GM23248 (cell line): ENCODE results near the gene DEF6. TPM values are rescaled to one million over a fixed set of nuclear protein-coding genes. Genes with fewer than 3 reads are reported as not detected.
A peak's percentile ranks its signal among the peaks of the same experiment; 100 is the strongest.

Source experiments
- DNase-seq: peaks from one replicate; pipeline ENCODE4 v3.0.0-alpha.2; 2015
- H2AFZ ChIP-seq: fragments of 200-600 bp; sonication (generic); 2 replicates; pipeline ENCODE4 v1.6.1; 2016; ENCODE audit warnings: antibody characterized with exemption
- H3F3A ChIP-seq: fragments of 200-600 bp; sonication (generic); 2 replicates; pipeline ENCODE4 v1.6.1; 2016; ENCODE audit warnings: mild to moderate bottlenecking, antibody characterized with exemption, mixed run types; ENCODE audit not compliant: insufficient read depth
- H3K27ac ChIP-seq: fragments of 200-600 bp; sonication (generic); 2 replicates; pipeline ENCODE4 v1.5.1; 2016; ENCODE audit warnings: mild to moderate bottlenecking
- H3K27me3 ChIP-seq: fragments of 200-600 bp; sonication (generic); replicated peaks from 2 replicates; pipeline ENCODE4 v1.6.1; 2016; ENCODE audit warnings: mild to moderate bottlenecking; ENCODE audit not compliant: insufficient read depth
- H3K36me3 ChIP-seq: fragments of 200-600 bp; sonication (generic); 2 replicates; pipeline ENCODE4 v1.6.1; 2016; ENCODE audit warnings: low read depth, mild to moderate bottlenecking
- H3K4me1 ChIP-seq: fragments of 200-600 bp; sonication (generic); 2 replicates; pipeline ENCODE4 v1.6.1; 2016; ENCODE audit warnings: mild to moderate bottlenecking; ENCODE audit not compliant: insufficient read depth
- H3K4me2 ChIP-seq: fragments of 200-600 bp; sonication (generic); one replicate; pipeline ENCODE4 v1.6.1; 2016; ENCODE audit warnings: mild to moderate bottlenecking; ENCODE audit not compliant: unreplicated experiment
- H3K4me3 ChIP-seq: fragments of 200-600 bp; sonication (generic); 2 replicates; pipeline ENCODE4 v1.5.1; 2016; ENCODE audit warnings: mild to moderate bottlenecking
- H3K79me2 ChIP-seq: fragments of 200-600 bp; sonication (generic); 2 replicates; pipeline ENCODE4 v1.6.1; 2016; ENCODE audit warnings: mild to moderate bottlenecking; ENCODE audit not compliant: insufficient read depth
- H3K9ac ChIP-seq: fragments of 200-600 bp; sonication (generic); 2 replicates; pipeline ENCODE4 v1.6.1; 2016; ENCODE audit warnings: mild to moderate bottlenecking
- H3K9me2 ChIP-seq: fragments of 200-600 bp; sonication (generic); 2 replicates; pipeline ENCODE4 v1.6.1; 2016; ENCODE audit warnings: mixed run types, mild to moderate bottlenecking, moderate library complexity; ENCODE audit not compliant: insufficient read depth
- H3K9me3 ChIP-seq: fragments of 200-600 bp; sonication (generic); one replicate; pipeline ENCODE4 v1.6.1; 2017; ENCODE audit warnings: low read depth
- H4K20me1 ChIP-seq: fragments of 200-600 bp; sonication (generic); 2 replicates; pipeline ENCODE4 v1.6.0; 2016; ENCODE audit not compliant: insufficient read depth
- EZH2 ChIP-seq: fragments of 200-600 bp; sonication (generic); IDR thresholded peaks from 2 replicates; pipeline ENCODE4 v1.6.1; 2018; ENCODE audit warnings: antibody characterized with exemption, mild to moderate bottlenecking; ENCODE audit not compliant: insufficient read depth, poor library complexity, severe bottlenecking
- EZH2phosphoT487 ChIP-seq: fragments of 200-600 bp; sonication (generic); IDR thresholded peaks from 2 replicates; pipeline ENCODE4 v1.6.1; 2018; ENCODE audit warnings: antibody characterized with exemption, moderate library complexity, mild to moderate bottlenecking, low read depth; ENCODE audit not compliant: insufficient read depth
- WGBS, 2 experiments: methylation state at CpG; one replicate each; pipeline ENCODE4 v1.1.6; 2015 to 2017; ENCODE audit warnings: low lambda C conversion rate in 2 of 2, low coverage in 1 of 2; ENCODE audit errors: missing lambda C conversion rate in 2 of 2; 5-methylcytosine and 5-hydroxymethylcytosine counted together
- in situ Hi-C: fragments of 300-500 bp; cut with MboI; formaldehyde crosslinking; loops from 2 replicates; pipeline ENCODE4 v1.15.0; 2020
- polyA plus RNA-seq: library from polyadenylated mRNA; unstranded; fragments of >200 nt; fragmentation: Nextera tagmentation; extraction: Ambion mirVana; gene quantifications from 2 replicates; pipeline ENCODE4 v1.2.1, GENCODE V29; 2016
- total RNA-seq: library from RNA; depleted of rRNA; stranded (reverse); fragments of >200 nt; shearing (Covaris generic); gene quantifications from 2 replicates; pipeline ENCODE4 v1.2.3, GENCODE V29; 2014; rRNA removed

DEF6 gene, protein sequence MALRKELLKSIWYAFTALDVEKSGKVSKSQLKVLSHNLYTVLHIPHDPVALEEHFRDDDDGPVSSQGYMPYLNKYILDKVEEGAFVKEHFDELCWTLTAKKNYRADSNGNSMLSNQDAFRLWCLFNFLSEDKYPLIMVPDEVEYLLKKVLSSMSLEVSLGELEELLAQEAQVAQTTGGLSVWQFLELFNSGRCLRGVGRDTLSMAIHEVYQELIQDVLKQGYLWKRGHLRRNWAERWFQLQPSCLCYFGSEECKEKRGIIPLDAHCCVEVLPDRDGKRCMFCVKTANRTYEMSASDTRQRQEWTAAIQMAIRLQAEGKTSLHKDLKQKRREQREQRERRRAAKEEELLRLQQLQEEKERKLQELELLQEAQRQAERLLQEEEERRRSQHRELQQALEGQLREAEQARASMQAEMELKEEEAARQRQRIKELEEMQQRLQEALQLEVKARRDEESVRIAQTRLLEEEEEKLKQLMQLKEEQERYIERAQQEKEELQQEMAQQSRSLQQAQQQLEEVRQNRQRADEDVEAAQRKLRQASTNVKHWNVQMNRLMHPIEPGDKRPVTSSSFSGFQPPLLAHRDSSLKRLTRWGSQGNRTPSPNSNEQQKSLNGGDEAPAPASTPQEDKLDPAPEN
- 2.6 and 4.9 TPM in 2 replicates for total RNA-seq
- 1.3 and 1.7 TPM in 2 replicates for polyA plus RNA-seq

GRCh38 chr6:35297601-35298481, at the start of gene DEF6:
Gene DEF6, plus strand, starts transcription at chr6:35297818. Its CDS starts 39 bp downstream, at chr6:35297857.
- TF ChIP-seq EZH2, result no peak
- DNase-seq, result peak; percentile 86

DNA sequence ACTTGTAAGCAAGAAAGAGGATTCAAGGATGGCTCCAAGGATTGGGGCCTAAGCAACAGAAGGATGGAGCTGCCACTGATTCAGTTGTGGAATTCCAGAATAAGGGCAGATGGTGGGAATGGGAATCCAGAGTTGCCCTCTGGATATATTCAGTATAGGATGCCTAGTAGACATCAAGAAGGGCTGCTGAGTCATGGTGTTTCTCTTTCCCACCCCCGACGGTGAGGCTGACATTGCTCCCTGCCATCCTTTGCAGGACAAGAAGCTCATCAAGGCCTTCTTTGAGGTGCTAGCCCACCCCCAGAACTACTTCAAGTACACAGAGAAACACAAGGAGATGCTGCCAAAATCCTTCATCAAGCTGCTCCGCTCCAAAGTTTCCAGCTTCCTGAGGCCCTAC, 49.3 kb upstream of the DEF6 start:
- H3F3A ChIP-seq, result peaks cover 13% of the 10 kb centered on the region; the same call in 1 of the 2 replicates
- H3K9ac ChIP-seq, result no peak overlapping the region
- peak; percentile 34 for DNase-seq
- H3K9me2 ChIP-seq, result no peaks in the 10 kb centered on the region
- in situ Hi-C loops, result loop anchor here (10.0 kb wide), 1 partner anchor 263 kb away; no protein-coding TSS in a partner anchor
- 0 out of 2 replicates have a peak, but pooled peaks cover 7% of the 10 kb centered on the region for H3K4me1 ChIP-seq
- peaks cover 43% of the 10 kb centered on the region for H3K79me2 ChIP-seq
- no peak overlapping the region for H3K27ac ChIP-seq
- WGBS, 2 experiments, result 63 to 64% methylated on average over 3 of the region's 3 CpGs
- no peak overlapping the region for H3K4me2 ChIP-seq
- no peak overlapping the region for H3K4me3 ChIP-seq
- no peak for TF ChIP-seq EZH2phosphoT487
- TF ChIP-seq EZH2, result no peak
- H4K20me1 ChIP-seq, result no peaks in the 10 kb centered on the region
- no peak overlapping the region for H2AFZ ChIP-seq
- H3K9me3 ChIP-seq, result no peaks in the 10 kb centered on the region
- no peaks in the 10 kb centered on the region for H3K27me3 ChIP-seq
- H3K36me3 ChIP-seq, result no peaks in the 10 kb centered on the region; the same call in 1 of the 2 replicates

More at GRCh38 chr6:35297601-35298481, at the start of gene DEF6:
- Histone ChIP-seq H4K20me1 (no peaks in the 10 kb centered on the region), H3K9me2 (no peaks in the 10 kb centered on the region), H3K36me3 (0 out of 2 replicates have a peak, but pooled peaks cover 4% of the 10 kb centered on the region), H3K27ac (no peak within 1 kb of the TSS), H3K79me2 (no peaks in the 10 kb centered on the region), H3K4me2 (peak within 1 kb of the TSS; percentile 31), H2AFZ (peak within 1 kb of the TSS; percentile 81), H3K4me1 (no peaks in the 10 kb centered on the region; the same call in 1 of the 2 replicates), H3K4me3 (peak within 1 kb of the TSS; percentile 59), H3F3A (0 out of 2 replicates have a peak, but pooled peaks cover 3% of the 10 kb centered on the region), H3K27me3 (no peaks in the 10 kb centered on the region), H3K9ac (peak within 1 kb of the TSS; percentile 60), H3K9me3 (no peaks in the 10 kb centered on the region)
- WGBS, 2 experiments, result 21 to 22% methylated on average over 35 of the region's 35 CpGs
- in situ Hi-C loops, result no loop called here

- Histone ChIP-seq H3K9ac (no peak overlapping the region), H4K20me1 (no peaks in the 10 kb centered on the region), H3K36me3 (no peaks in the 10 kb centered on the region; the same call in 1 of the 2 replicates), H3K4me3 (no peak overlapping the region), H3K9me3 (no peaks in the 10 kb centered on the region), H3K27me3 (no peaks in the 10 kb centered on the region), H3K27ac (no peak overlapping the region), H3K4me1 (0 out of 2 replicates have a peak, but pooled peaks cover 7% of the 10 kb centered on the region), H3K9me2 (no peaks in the 10 kb centered on the region), H2AFZ (no peak overlapping the region), H3F3A (peaks cover 17% of the 10 kb centered on the region; the same call in 1 of the 2 replicates), H3K4me2 (no peak overlapping the region), H3K79me2 (peaks cover 50% of the 10 kb centered on the region)
- TF ChIP-seq EZH2phosphoT487 (no peak), EZH2 (no peak)
- DNase-seq, result no peak
- in situ Hi-C loops, result loop anchor here (10.0 kb wide), 1 partner anchor 264 kb away; no protein-coding TSS in a partner anchor
- 52 to 62% methylated on average over 3 of the region's 3 CpGs for WGBS, 2 experiments
Observed at GRCh38 chr6:35248965-35249364, 48.7 kb upstream of the DEF6 start.
